ENCODE data around the gene EVI5.
A peak's percentile ranks its signal among the peaks of the same experiment; 100 is the strongest.

EVI5 gene

GRCh38 chr1:92805216-92805615, 20.3 kb upstream of the EVI5 start:
- H3K27me3 ChIP-seq (ENCODE audit: control insufficient read depth, insufficient read depth, low read length): no peaks in the 10 kb centered on the region
- H3K27ac ChIP-seq: no peak overlapping the region
- no peaks in the 10 kb centered on the region for H3K4me1 ChIP-seq
- H2AFZ ChIP-seq: no peak overlapping the region
- no peak for TF ChIP-seq CTCF (IDR thresholded peaks at IDR 0.05)
- no peak overlapping the region for H3K9ac ChIP-seq
- H3K4me2 ChIP-seq (ENCODE audit: low read length): no peak overlapping the region
- H3K36me3 ChIP-seq (ENCODE audit: control insufficient read depth, insufficient read depth, low read length): no peaks in the 10 kb centered on the region
- no peak overlapping the region for H3K4me3 ChIP-seq (ENCODE audit: low read depth, low read length)
- no peaks in the 10 kb centered on the region for H3K79me2 ChIP-seq
- no peaks in the 10 kb centered on the region for H3K9me3 ChIP-seq (ENCODE audit: control insufficient read depth, low read length)

- no peak overlapping the region for H3K27ac ChIP-seq
- H3K9ac ChIP-seq: no peak overlapping the region
- H3K27me3 ChIP-seq (ENCODE audit: control insufficient read depth, insufficient read depth, low read length): no peaks in the 10 kb centered on the region
- H3K36me3 ChIP-seq (ENCODE audit: control insufficient read depth, insufficient read depth, low read length): no peaks in the 10 kb centered on the region
- H3K4me1 ChIP-seq: no peaks in the 10 kb centered on the region
- H3K9me3 ChIP-seq (ENCODE audit: control insufficient read depth, low read length): no peaks in the 10 kb centered on the region
- H3K4me2 ChIP-seq (ENCODE audit: low read length): peak overlapping the region; percentile 11
- H3K79me2 ChIP-seq: no peaks in the 10 kb centered on the region
- H3K4me3 ChIP-seq (ENCODE audit: low read depth, low read length): no peak overlapping the region
- H2AFZ ChIP-seq: no peak overlapping the region
- TF ChIP-seq CTCF (IDR thresholded peaks at IDR 0.05): no peak
Measured at GRCh38 chr1:92804721-92805201, 19.9 kb upstream of the EVI5 start.

- H3K4me3 ChIP-seq (ENCODE audit: low read depth, low read length): no peak overlapping the region
- no peak overlapping the region for H3K4me2 ChIP-seq (ENCODE audit: low read length)
- H3K4me1 ChIP-seq: no peaks in the 10 kb centered on the region
- TF ChIP-seq CTCF (IDR thresholded peaks at IDR 0.05): no peak
- H3K36me3 ChIP-seq (ENCODE audit: control insufficient read depth, insufficient read depth, low read length): no peaks in the 10 kb centered on the region
- H3K27ac ChIP-seq: no peak overlapping the region
- no peaks in the 10 kb centered on the region for H3K9me3 ChIP-seq (ENCODE audit: control insufficient read depth, low read length)
- no peaks in the 10 kb centered on the region for H3K79me2 ChIP-seq
- no peak overlapping the region for H3K9ac ChIP-seq
- H2AFZ ChIP-seq: no peak overlapping the region
- no peaks in the 10 kb centered on the region for H3K27me3 ChIP-seq (ENCODE audit: control insufficient read depth, insufficient read depth, low read length)
Measured at GRCh38 chr1:92803140-92803887, 18.4 kb upstream of the EVI5 start.

- H3K36me3 ChIP-seq (ENCODE audit: control insufficient read depth, insufficient read depth, low read length): no peaks in the 10 kb centered on the region
- no peak overlapping the region for H3K9ac ChIP-seq
- no peak overlapping the region for H3K4me3 ChIP-seq (ENCODE audit: low read depth, low read length)
- no peak overlapping the region for H3K27ac ChIP-seq
- no peak overlapping the region for H2AFZ ChIP-seq
- no peaks in the 10 kb centered on the region for H3K9me3 ChIP-seq (ENCODE audit: control insufficient read depth, low read length)
- no peaks in the 10 kb centered on the region for H3K27me3 ChIP-seq (ENCODE audit: control insufficient read depth, insufficient read depth, low read length)
- H3K79me2 ChIP-seq: no peaks in the 10 kb centered on the region
- no peak for TF ChIP-seq CTCF (IDR thresholded peaks at IDR 0.05)
- no peak overlapping the region for H3K4me2 ChIP-seq (ENCODE audit: low read length)
- no peaks in the 10 kb centered on the region for H3K4me1 ChIP-seq
Measured at GRCh38 chr1:92797961-92798360, 13.1 kb upstream of the EVI5 start.

DNA sequence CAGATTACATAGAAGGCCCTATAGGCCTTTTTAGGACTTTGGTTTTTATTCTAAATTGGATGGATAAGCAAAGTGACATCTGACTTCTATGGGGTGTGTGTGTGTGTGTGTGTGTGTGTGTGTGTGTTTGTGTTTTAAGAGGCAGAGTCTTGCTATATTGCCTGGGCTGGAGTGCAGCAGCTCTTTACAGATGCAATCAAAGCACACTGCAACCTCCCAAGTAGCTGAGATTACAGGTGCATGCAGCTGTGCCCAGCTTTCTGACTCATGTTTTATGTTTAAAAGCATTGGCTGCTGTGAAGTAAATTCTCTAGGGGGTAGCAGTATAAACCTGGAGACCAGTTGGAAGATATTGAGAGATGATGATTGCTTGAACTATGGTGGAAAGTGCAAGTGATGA, 12.4 kb upstream of the EVI5 start:
- Histone ChIP-seq H3K9ac (no peak overlapping the region), H3K9me3 (ENCODE audit: control insufficient read depth, low read length) (no peaks in the 10 kb centered on the region), H3K27ac (no peak overlapping the region), H3K27me3 (ENCODE audit: control insufficient read depth, insufficient read depth, low read length) (no peaks in the 10 kb centered on the region), H3K79me2 (no peaks in the 10 kb centered on the region), H2AFZ (no peak overlapping the region), H3K36me3 (ENCODE audit: control insufficient read depth, insufficient read depth, low read length) (no peaks in the 10 kb centered on the region), H3K4me3 (ENCODE audit: low read depth, low read length) (no peak overlapping the region), H3K4me1 (no peaks in the 10 kb centered on the region), H3K4me2 (ENCODE audit: low read length) (no peak overlapping the region)
- TF ChIP-seq CTCF (IDR thresholded peaks at IDR 0.05): no peak
